A673 (cell line): Measurements from ENCODE around the gene PPCDC. TPM values are rescaled to one million over a fixed set of nuclear protein-coding genes. Genes with fewer than 3 reads are reported as not detected.

Source experiments
- BruUV-seq: library from RNA; stranded (reverse); fragments of 400-500 nt; replicated peaks from 2 replicates; lab custom pipeline; 2021; lab: Mats Ljungman, UMichigan
- CTCF ChIA-PET: fragments of 300-600 bp; sonication (Branson Sonifier 250); formaldehyde crosslinking; loops from one replicate; lab custom pipeline; 2022; ENCODE audit warnings: antibody characterized with exemption; lab: Charles Lee
- POLR2A ChIA-PET: fragments of 300-600 bp; sonication (Branson Sonifier 250); formaldehyde crosslinking; loops from one replicate; lab custom pipeline; 2022; ENCODE audit warnings: antibody characterized with exemption; ENCODE audit not compliant: low non-redundant PET; lab: Charles Lee
- DNase-seq: peaks from one replicate; pipeline ENCODE4 v3.0.0-alpha.2; 2015; ENCODE audit warnings: low spot score
- H3K27ac ChIP-seq: fragments of 200-600 bp; sonication (generic); 2 replicates; pipeline ENCODE4 v1.5.1; 2016; ENCODE audit warnings: mixed run types, low read depth, mild to moderate bottlenecking, mixed read lengths, antibody characterized with exemption, low read length; ENCODE audit not compliant: poor library complexity, severe bottlenecking
- H3K27me3 ChIP-seq: fragments of 200-600 bp; sonication (generic); replicated peaks from 2 replicates; pipeline ENCODE4 v1.6.1; 2017; ENCODE audit warnings: mixed run types, low read depth, mild to moderate bottlenecking, mixed read lengths, antibody characterized with exemption, low read length; ENCODE audit not compliant: insufficient read depth, poor library complexity
- H3K36me3 ChIP-seq: fragments of 200-600 bp; sonication (generic); 2 replicates; pipeline ENCODE4 v1.6.1; 2016; ENCODE audit warnings: mixed run types, mild to moderate bottlenecking, mixed read lengths, antibody characterized with exemption, low read length; ENCODE audit not compliant: insufficient read depth, poor library complexity, severe bottlenecking
- H3K4me1 ChIP-seq: fragments of 200-600 bp; sonication (generic); 2 replicates; pipeline ENCODE4 v1.6.1; 2017; ENCODE audit warnings: mixed run types, mild to moderate bottlenecking, mixed read lengths, antibody characterized with exemption, low read length; ENCODE audit not compliant: insufficient read depth, poor library complexity, severe bottlenecking
- H3K4me3 ChIP-seq: fragments of 200-600 bp; sonication (generic); 2 replicates; pipeline ENCODE4 v1.5.1; 2016; ENCODE audit warnings: low read depth, mixed run types, mild to moderate bottlenecking, mixed read lengths, low read length; ENCODE audit not compliant: poor library complexity, severe bottlenecking
- H3K9me3 ChIP-seq: fragments of 200-600 bp; sonication (generic); 2 replicates; pipeline ENCODE4 v1.6.1; 2016; ENCODE audit warnings: mixed run types, low read depth, mild to moderate bottlenecking, mixed read lengths, antibody characterized with exemption, low read length; ENCODE audit not compliant: poor library complexity, severe bottlenecking
- CTCF ChIP-seq: fragments of 300-800, 200-600 bp; sonication (generic); conservative IDR thresholded peaks from 2 replicates; pipeline ENCODE4 v1.5.1; 2017; ENCODE audit warnings: low read depth, mild to moderate bottlenecking, antibody characterized with exemption, low read length, moderate library complexity, mixed read lengths
- EZH2 ChIP-seq: fragments of 200-600 bp; sonication (generic); IDR thresholded peaks from 2 replicates; pipeline ENCODE4 v1.6.1; 2017; ENCODE audit warnings: borderline replicate concordance, low read depth, mild to moderate bottlenecking, mixed read lengths, antibody characterized with exemption, low read length; ENCODE audit not compliant: poor library complexity, severe bottlenecking
- intact Hi-C: fragments of 100-400 bp; cut with micrococcal nuclease; formaldehyde crosslinking; loops from one replicate; pipeline ENCODE4 v1.10.0; 2022; ENCODE audit not compliant: unreplicated experiment
- total RNA-seq: library from RNA; stranded (reverse); gene quantifications from 2 replicates; pipeline ENCODE4 v1.2.3, GENCODE V29; 2021

The PPCDC gene
- total RNA-seq, 1 experiment from 2014 or later = 13.3 TPM

- no peaks in the 10 kb centered on the region for H3K9me3 ChIP-seq
- H3K36me3 ChIP-seq = no peaks in the 10 kb centered on the region
- H3K4me1 ChIP-seq = no peaks in the 10 kb centered on the region
- POLR2A ChIA-PET = no interaction called here
- no TSS peak for BruUV-seq
- no peak for DNase-seq
- no peak overlapping the region for H3K27ac ChIP-seq
- no peak for TF ChIP-seq CTCF
- TF ChIP-seq EZH2 = no peak
- intact Hi-C loops = no loop called here
- no peaks in the 10 kb centered on the region for H3K27me3 ChIP-seq
- H3K4me3 ChIP-seq = no peak overlapping the region
- CTCF ChIA-PET = no interaction called here
Measured at GRCh38 chr15:75007216-75007615, 16.2 kb upstream of the PPCDC start.

- no peaks in the 10 kb centered on the region for H3K27me3 ChIP-seq
- no TSS peak for BruUV-seq
- DNase-seq = no peak
- CTCF ChIA-PET = no interaction called here
- POLR2A ChIA-PET = no interaction called here
- H3K4me3 ChIP-seq = no peak overlapping the region
- no peak overlapping the region for H3K27ac ChIP-seq
- intact Hi-C loops = no loop called here
- H3K4me1 ChIP-seq = no peaks in the 10 kb centered on the region
- H3K36me3 ChIP-seq = no peaks in the 10 kb centered on the region
- TF ChIP-seq EZH2 = no peak
- TF ChIP-seq CTCF = no peak
- H3K9me3 ChIP-seq = no peaks in the 10 kb centered on the region
Measured at GRCh38 chr15:75008221-75008625, 15.2 kb upstream of the PPCDC start.

GRCh38 chr15:75008629-75009326 lies 14.6 kb upstream of the PPCDC start:
- no peak overlapping the region for H3K4me3 ChIP-seq
- TF ChIP-seq CTCF (no peak), EZH2 (no peak)
- no peak for DNase-seq
- H3K27me3 ChIP-seq = no peaks in the 10 kb centered on the region
- ChIA-PET POLR2A (no interaction called here), CTCF (no interaction called here)
- H3K36me3 ChIP-seq = no peaks in the 10 kb centered on the region
- BruUV-seq = no TSS peak
- H3K9me3 ChIP-seq = no peaks in the 10 kb centered on the region
- H3K27ac ChIP-seq = no peak overlapping the region
- intact Hi-C loops = no loop called here
- no peaks in the 10 kb centered on the region for H3K4me1 ChIP-seq
